Measurements from ENCODE around the gene UBE2QL1.

Gene UBE2QL1

DNA sequence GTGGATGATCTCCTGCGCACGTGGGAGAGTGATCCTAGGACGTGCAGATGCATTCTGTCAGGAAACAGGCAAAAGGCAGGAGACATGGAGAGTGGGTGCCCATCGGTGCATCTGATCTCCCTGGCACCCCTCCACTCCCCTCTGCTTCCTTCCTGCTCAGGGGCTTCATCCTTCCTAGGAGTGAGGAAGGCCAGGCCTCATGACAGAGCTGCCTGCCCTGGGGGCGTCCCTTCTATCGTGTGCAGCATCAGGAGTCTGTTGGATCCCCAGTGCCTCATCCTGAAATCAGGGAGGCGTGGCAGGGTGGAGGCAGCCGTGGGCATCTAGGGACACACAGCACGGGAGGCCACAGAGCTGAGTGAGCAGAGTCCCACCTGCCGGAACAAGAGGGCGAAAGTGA, 30.1 kb downstream of the UBE2QL1 start:
- no peak for DNase-seq (ENCODE audit: low read depth in 2 of 2)

DNA sequence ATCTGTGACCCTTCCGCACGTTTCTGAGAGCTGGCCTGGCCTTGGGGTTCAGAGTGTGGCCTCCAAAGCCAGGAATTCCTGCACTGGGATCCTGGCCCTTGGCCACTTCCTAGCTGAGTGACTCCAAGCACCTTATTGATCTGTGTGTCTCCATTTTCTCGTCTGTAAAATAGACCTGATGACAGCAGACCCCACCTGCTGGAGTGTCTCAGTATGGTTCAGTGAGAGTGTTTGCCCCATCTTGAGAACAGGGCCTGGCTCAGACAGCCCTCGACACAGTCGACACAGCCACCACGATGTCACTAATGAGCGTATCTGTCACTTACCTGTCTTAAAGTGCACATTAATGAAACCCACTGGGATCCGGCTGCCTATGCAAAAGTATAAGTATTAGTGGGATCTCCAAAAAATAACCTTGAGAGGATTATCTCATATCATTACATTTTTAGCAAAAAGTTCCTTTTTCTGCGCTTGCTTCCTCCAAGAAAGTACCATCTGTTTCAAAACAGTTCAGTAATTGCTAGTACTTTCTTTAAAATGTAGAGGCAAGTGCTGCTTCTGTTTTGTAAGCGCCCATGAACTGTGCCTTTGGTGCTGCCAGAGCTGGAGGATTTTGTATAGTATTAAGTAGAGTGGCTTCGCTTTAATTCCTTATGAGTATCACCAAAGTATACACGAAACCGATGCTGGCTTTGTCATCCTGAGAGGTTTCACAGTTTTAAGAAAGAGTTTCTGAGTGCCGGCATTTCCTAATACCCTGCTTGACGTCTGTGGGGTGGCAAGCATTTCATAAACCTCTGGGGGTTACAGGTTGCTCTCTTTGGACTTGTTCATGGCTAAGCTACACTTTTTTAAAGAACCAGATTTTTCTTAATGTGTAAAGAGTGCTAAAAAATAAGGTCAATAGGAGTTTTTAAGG, 31.7 kb downstream of the UBE2QL1 start:
- DNase-seq (ENCODE audit: low read depth in 2 of 2), result no peak

DNA sequence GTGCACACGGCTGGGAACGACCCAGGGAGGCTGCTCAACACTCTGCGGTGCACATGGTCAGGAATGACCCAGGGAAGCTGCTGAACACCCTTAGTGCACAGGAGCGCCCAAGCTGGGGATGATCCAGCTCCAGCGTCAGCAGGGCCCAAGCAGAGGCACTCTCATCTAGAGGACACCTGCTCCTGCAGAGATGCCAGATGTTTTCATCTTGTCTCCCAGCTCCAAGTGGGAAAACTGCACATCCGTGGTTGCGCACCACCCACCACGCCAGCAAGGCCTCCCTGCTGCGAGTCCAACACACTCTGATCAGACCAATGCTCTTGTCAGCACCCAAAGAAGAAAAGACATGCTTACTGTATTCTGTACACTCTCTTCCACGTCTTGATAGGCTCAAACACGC, 34.1 kb downstream of the UBE2QL1 start:
- DNase-seq (ENCODE audit: low read depth in 2 of 2), result no peak

DNA sequence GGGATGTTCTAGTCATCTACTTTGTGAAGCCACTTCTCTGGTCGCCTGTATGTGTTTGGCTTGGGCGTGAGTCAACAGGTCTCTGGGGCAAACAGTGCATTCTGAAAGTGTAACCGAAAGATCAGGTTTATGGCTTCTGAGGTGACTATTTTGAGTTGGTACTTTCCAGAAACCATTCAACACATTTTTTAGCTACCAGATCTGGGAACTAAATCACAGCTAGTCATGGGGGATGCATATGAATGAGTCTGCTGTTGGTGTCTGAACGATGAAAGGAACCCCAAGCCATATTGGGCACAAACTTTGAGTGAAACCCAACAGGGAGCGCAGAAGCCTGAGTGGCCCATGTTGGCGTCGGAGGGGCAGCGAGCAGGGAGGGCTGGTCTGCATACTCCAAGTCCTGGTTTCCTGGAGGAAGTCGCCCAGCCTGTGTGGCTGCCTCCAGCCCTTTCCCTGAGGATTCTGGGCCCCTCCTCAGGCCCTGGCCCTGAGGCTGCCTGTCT, 35.3 kb downstream of the UBE2QL1 start:
- no peak for DNase-seq (ENCODE audit: low read depth in 2 of 2)

GRCh38 chr5:6484446-6484845, 35.8 kb downstream of the UBE2QL1 start:
- no peak for DNase-seq (ENCODE audit: low read depth in 2 of 2)

DNA sequence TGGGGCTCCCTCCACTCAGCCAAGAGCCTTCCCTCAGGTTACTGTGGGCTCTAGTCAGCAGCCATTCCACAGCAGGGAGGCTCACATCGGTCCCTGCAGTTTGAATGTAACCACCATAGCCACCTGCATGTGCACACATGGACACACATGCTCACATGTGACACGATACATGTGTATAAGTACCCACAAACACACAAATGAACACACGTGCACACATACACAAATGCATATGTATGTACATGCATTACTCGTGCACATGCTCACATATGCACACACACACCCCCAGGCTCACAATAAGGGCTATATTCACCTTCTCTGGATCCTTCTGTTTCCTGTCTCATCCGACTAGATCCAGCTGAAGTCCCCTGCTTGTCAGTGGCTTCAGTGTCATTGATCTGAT, 36.2 kb downstream of the UBE2QL1 start:
- no peak for DNase-seq (ENCODE audit: low read depth in 2 of 2)

GRCh38 chr5:6485441-6485840, 36.8 kb downstream of the UBE2QL1 start:
- DNase-seq (ENCODE audit: low read depth in 2 of 2), result no peak

- DNase-seq (ENCODE audit: low read depth in 2 of 2), result no peak
Observed at GRCh38 chr5:6486074-6486473, 37.4 kb downstream of the UBE2QL1 start.

GRCh38 chr5:6487081-6487480, 38.4 kb downstream of the UBE2QL1 start:
- no peak for DNase-seq (ENCODE audit: low read depth in 2 of 2)

GRCh38 chr5:6488021-6488420, 39.4 kb downstream of the UBE2QL1 start:
- DNase-seq (ENCODE audit: low read depth in 2 of 2), result no peak

DNA sequence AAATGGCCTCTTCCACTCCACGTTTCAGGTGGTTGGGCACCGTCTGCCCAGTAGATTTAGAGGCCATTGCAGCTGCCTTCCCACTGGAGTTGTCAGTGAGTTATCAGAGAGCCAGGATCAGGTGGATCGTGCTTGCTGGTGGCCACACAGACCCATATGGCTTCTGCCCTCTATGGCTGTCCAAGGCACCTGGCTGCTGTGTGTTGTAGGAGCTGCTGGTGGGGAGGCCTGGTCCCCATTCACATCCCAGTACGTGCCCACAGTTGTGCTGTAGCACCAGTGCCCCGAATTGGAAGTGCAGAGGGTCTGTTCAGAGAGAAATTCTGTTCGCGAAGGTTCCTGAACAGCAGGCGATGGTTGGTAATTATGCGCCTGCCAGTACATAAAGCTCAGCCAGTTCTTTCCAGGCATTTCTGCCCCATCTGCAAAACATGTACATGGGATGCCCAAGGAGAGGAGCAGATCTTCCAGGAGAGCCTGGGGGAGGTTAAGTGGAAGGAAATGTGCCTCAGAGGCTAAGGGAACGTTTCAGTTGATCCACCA, 41.1 kb downstream of the UBE2QL1 start:
- no peak for DNase-seq (ENCODE audit: low read depth in 2 of 2)

GRCh38 chr5:6490246-6490645, 41.6 kb downstream of the UBE2QL1 start:
- no peak for DNase-seq (ENCODE audit: low read depth in 2 of 2)

DNA sequence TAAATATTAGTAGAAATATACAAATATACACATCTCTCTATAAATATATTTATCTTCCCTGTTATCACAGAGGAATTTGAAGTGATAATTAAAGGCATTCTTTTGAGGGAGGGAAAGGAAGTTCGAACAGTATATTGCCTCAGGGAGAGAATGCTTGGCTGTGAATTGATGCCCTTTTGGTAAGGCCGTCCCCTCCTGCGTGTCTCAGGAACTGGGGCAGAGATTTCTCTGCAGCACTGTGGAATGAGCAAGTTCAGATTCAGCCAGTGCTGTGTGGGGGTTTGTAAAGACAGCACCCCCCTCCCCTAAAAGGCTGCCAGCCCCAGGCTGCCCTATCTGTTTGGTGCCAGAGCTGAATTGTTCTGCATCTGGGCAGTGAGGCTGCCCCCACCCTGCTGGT, 42.0 kb downstream of the UBE2QL1 start:
- no peak for DNase-seq (ENCODE audit: low read depth in 2 of 2)

GRCh38 chr5:6491196-6491918, 42.7 kb downstream of the UBE2QL1 start:
- no peak for DNase-seq (ENCODE audit: low read depth in 2 of 2)

DNA sequence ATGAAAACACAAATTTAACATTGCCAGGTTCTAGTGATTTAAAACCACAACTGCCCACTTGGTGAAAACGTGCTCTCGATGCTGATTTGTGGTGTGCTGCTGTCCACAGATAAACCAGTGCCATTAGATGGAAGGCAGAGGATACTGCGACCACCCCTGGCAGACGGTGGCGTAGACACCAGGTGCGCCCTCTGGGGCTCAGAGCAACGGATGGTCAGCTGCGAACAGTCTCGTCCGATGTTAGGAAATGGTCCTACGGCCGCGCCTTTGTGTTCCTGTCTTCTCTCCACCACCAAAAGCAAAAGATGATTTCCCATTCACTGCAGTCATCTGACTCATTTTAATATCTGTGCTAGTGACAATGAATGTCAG, 43.2 kb downstream of the UBE2QL1 start:
- DNase-seq (ENCODE audit: low read depth in 2 of 2), result no peak

DNA sequence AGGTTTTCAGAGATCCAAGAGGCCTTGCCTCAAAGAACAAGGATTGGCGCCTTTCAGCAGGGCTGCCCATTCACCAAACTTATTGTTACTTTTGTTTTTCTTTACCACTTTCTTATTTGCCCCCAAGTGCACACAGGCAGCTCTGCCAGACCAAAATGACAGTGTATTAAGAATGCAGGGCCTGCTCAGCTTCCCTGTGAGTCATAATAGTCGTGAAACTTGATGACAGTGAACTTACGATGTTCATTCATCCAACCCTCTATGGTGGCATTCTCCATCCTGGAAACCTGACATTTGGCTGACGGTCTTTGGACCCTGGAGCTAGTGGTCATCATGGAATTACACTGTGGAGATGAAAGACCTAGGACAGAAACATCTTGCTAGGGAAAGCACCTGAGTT, 44.3 kb downstream of the UBE2QL1 start:
- DNase-seq (ENCODE audit: low read depth in 2 of 2), result no peak

DNA sequence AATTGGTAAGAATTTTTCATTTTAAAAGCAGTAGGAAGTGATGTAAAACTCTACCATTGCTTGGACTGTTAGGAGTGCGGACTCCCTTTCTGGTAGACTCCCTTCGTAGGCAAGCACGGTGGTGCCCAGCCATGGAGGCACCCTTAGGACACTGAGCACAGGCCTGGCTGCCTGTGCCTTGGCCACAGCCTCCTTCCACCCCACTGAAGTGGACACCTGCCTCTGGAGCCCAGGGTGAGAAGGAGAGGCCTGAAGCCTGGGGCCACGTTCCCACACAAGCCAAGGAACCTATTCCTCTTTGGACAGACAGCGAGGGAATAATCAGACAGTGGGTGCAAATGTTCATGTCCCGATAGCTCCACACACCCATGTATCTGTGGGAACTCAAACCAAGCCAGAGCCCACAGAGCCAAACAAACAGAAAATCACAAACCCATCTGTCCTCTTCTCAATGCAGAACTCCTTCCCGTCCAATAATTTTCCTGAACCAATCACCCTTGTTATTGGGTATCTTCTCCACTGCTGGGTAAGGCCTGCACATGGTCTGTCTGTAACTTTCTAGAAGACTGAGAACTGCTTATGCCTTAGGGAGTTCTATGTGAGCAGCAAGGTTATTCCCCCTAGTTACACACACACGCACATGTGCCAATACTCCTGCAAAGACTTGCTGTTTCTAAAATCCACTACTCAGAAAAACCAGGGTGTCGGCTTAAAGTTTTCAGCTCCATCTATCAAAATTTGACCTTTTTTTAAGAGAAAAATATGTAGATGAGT, 45.2 kb downstream of the UBE2QL1 start:
- no peak for DNase-seq (ENCODE audit: low read depth in 2 of 2)

DNA sequence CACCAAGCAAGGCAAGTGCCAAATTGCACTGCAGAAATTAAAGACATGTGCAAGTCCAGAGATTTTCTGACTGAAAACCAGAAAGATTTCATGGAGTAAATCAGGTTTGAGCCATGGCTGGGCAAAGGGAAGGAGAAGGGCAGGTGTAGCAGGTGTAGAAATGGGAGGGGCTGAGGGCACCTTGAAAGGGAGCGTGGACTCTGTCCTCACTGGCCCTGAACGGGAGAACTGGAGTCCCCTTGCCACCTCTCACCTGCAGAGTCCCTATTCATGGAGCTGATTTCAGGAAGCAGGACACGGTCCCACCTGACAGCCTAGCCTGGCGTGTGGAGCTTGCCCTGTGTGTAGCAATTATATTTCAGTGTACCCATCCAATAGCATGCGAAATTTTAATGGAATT, 46.3 kb downstream of the UBE2QL1 start:
- no peak for DNase-seq (ENCODE audit: low read depth in 2 of 2)

- no peak for DNase-seq (ENCODE audit: low read depth in 2 of 2)
Observed at GRCh38 chr5:6495433-6496206, 47.0 kb downstream of the UBE2QL1 start.

- DNase-seq (ENCODE audit: low read depth in 2 of 2), result peak in 1 of 2 donors; percentile 5
Observed at GRCh38 chr5:6496207-6496584, 47.5 kb downstream of the UBE2QL1 start.

DNA sequence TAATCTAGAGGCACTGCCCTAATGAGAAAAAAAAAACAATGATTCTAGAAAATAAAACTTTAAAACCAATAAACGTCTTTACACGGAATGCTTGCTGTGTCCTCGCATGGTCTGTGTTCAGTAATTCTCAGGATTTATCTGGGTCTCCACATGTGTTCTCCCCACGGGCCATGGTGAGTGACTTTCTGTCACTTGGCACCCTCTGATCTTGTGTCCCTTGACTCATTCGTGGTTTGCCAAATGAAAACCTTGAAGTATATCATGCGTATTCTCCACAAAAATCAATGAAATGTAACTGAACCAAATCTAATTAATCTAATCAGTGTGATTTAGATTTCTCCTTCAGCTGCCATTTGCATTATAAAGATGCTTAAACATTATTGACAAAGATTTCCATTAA, 48.0 kb downstream of the UBE2QL1 start:
- no peak for DNase-seq (ENCODE audit: low read depth in 2 of 2)

Measured in stimulated activated CD4-positive, alpha-beta T cell treated with anti-CD3 and anti-CD28 coated beads, Interleukin-15, amount 100 ng/mL, for 48 hours (primary cell).